Heart left ventricle (tissue), 16 donors: ENCODE results near the gene NACAD. TPM values are rescaled to one million over a fixed set of nuclear protein-coding genes. Genes with fewer than 3 reads are reported as not detected.

Experiments used
- ATAC-seq, 4 donors: fragments of 200-7000 bp; cut with Tn5 transposase; one replicate each; pipeline ENCODE4 v1.9.1; 2020 to 2022; ENCODE audit warnings: moderate library complexity in 4 of 4, mild to moderate bottlenecking in 3 of 4, moderate number of reproducible peaks in 1 of 4
- DNase-seq, 5 donors: peaks; one replicate each; pipeline ENCODE4 v3.0.0-alpha.2; 2020
- H3K27ac ChIP-seq, 12 donors: fragments of 200-600 bp; sonication (generic) in 4 of 12; one replicate each; pipeline versions ENCODE4 v1.5.0 to v1.8.0; 2016 to 2022; ENCODE audit warnings: mild to moderate bottlenecking in 2 of 12
- H3K27me3 ChIP-seq, 9 donors: fragments of 200-600 bp; sonication (generic) in 2 of 9; one replicate each; pipeline versions ENCODE4 v1.5.1 to v1.8.0; 2016 to 2022; ENCODE audit warnings: mild to moderate bottlenecking in 3 of 9
- H3K36me3 ChIP-seq, 9 donors: fragments of 200-600 bp; sonication (generic) in 2 of 9; one replicate each; pipeline versions ENCODE4 v1.5.0 to v1.8.0; 2018 to 2022; ENCODE audit warnings: mild to moderate bottlenecking in 2 of 9
- H3K4me1 ChIP-seq, 12 donors: fragments of 200-600 bp; sonication (generic) in 4 of 12; one replicate each; pipeline versions ENCODE4 v1.5.0 to v1.8.0; 2016 to 2022; ENCODE audit warnings: mild to moderate bottlenecking in 3 of 12
- H3K4me3 ChIP-seq, 12 donors: fragments of 200-600 bp; sonication (generic) in 4 of 12; one replicate each; pipeline versions ENCODE4 v1.5.0 to v1.8.0; 2017 to 2022; ENCODE audit warnings: mild to moderate bottlenecking in 9 of 12, moderate library complexity in 4 of 12
- H3K9me3 ChIP-seq, 12 donors: fragments of 200-600 bp; sonication (generic) in 4 of 12; one replicate each; pipeline versions ENCODE4 v1.5.0 to v1.8.0; 2016 to 2022; ENCODE audit warnings: mild to moderate bottlenecking in 1 of 12
- POLR2A ChIP-seq, 2 donors: fragments of 450-650 bp; IDR thresholded peaks; one replicate each; pipeline ENCODE4 v1.6.1; 2017; ENCODE audit warnings: antibody characterized with exemption in 2 of 2, mild to moderate bottlenecking in 2 of 2, moderate library complexity in 2 of 2
- WGBS, 4 donors: extraction: QIAGEN DNeasy Blood & Tissue Kit in 2 of 4; methylation state at CpG; one replicate each; pipeline versions ENCODE4 v1.1.5 to v1.1.7; 2013 to 2018; 5-methylcytosine and 5-hydroxymethylcytosine counted together
- intact Hi-C, 10 donors: fragments of 100-400 bp; cut with DNase I; formaldehyde crosslinking; loops; one replicate each; pipeline versions ENCODE4 v1.11.1 to v1.14.2; 2022
- polyA plus RNA-seq, 2 donors: library from polyadenylated mRNA; stranded (reverse); fragments of 200-250 nt; gene quantifications; one replicate each; pipeline ENCODE4 v1.2.3, GENCODE V29; 2013
- total RNA-seq, 9 donors: library from RNA; depleted of rRNA in 2 of 9; stranded (reverse); fragments of >200 nt in 2 of 9; fragmentation: NEBNext Ultra II Directional in 3 of 9; extraction: Animal tissue kit (Norgen Biotek cat#: 25700) in 3 of 9; gene quantifications; one replicate each; pipeline versions ENCODE4 v1.1.0 to v1.2.4, GENCODE V29; 2016 to 2023
- TF ChIP-seq, protein P1 (sequence below), 12 donors: fragments of 200-600 bp; sonication (generic) in 4 of 12; IDR thresholded peaks; one replicate each; pipeline versions ENCODE4 v1.5.0 to v1.8.0; 2018 to 2022; ENCODE audit warnings: antibody characterized with exemption in 12 of 12, mild to moderate bottlenecking in 5 of 12
- donor health status: ischemic (EF 13 %, LVEDD 7.1; RV severe dilation, severe dysfunction).
- donor health status: healthy with polysubstance abuse.
- donor health status: DM: no; HTN: yes; CAD: no.
- donor health status: DM: no; HTN: no; CAD: no.
- donor health status: ischemic (EF 25% LVEDD 6.9; RV normal size, moderate dysfunction).
- donor health status: ischemic (EF 25% LVEDD 5.7; RV mildly dilated, moderate dysfunction).
- donor health status: healthy.
- donor health status: DM: yes; HTN: yes; CAD: no.
- donor health status: ischemic (EF 35%, LVEDD 5.7; RV mildly dilated, moderate dysfunction).
- donor health status: nonischemic (EF 11% LVEDD 7.7; RV severe dilation, severe dysfunction).
- donor health status: DM: yes; HTN: yes; CAD: no.
- donor health status: PGD.
- donor health status: ischemic (EF 29% LVEDD 5.4; RV normal size, mild dysfunction).
- donor health status: nonischemic (EF 23%, LVEDD 6.1; RV moderate dilation, normal function).

The NACAD gene
- total and polyA plus RNA-seq, 11 donors: 1.9 to 16.3 (median 5.3) TPM

DNA sequence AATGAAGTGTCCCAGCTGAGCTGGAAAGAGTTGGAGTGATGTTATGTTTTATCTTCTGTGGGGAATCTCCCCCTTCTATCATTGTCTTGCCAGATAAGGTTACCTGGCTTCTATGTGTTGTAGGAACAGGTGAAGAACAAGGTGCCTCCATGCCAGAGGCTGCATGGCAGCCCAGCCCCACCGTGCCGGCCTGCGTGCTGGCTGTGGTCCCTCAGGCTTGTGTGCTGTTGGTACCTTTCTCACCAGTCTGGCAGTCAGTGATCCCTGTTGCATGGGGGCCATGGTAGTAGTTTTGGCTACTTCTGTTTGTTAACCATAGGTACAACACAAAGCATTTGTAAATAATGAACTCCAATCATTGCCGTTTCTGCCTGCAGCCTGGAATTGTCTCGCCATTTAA, 50.9 kb downstream of the NACAD start:
- ATAC-seq (no peak), DNase-seq (no peak)
- 92 to 98% (median 94%) methylated on average over 5 of the region's 5 CpGs for WGBS, 4 donors
- intact Hi-C loops: no loop called here
- Histone ChIP-seq H3K9me3 (no peaks in the 10 kb centered on the region), H3K36me3 (peaks cover 0 to 54% (median 46%) of the 10 kb centered on the region in 9 donors), H3K4me3 (no peak overlapping the region), H3K4me1 (peaks cover 0 to 41% (median 12%) of the 10 kb centered on the region in 12 donors), H3K27ac (no peak overlapping the region), H3K27me3 (no peaks in the 10 kb centered on the region)
- TF ChIP-seq, protein P1, sequence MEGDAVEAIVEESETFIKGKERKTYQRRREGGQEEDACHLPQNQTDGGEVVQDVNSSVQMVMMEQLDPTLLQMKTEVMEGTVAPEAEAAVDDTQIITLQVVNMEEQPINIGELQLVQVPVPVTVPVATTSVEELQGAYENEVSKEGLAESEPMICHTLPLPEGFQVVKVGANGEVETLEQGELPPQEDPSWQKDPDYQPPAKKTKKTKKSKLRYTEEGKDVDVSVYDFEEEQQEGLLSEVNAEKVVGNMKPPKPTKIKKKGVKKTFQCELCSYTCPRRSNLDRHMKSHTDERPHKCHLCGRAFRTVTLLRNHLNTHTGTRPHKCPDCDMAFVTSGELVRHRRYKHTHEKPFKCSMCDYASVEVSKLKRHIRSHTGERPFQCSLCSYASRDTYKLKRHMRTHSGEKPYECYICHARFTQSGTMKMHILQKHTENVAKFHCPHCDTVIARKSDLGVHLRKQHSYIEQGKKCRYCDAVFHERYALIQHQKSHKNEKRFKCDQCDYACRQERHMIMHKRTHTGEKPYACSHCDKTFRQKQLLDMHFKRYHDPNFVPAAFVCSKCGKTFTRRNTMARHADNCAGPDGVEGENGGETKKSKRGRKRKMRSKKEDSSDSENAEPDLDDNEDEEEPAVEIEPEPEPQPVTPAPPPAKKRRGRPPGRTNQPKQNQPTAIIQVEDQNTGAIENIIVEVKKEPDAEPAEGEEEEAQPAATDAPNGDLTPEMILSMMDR (IDR thresholded peaks at IDR 0.05): no peak
- no peak for TF ChIP-seq POLR2A (IDR thresholded peaks at IDR 0.05)

DNA sequence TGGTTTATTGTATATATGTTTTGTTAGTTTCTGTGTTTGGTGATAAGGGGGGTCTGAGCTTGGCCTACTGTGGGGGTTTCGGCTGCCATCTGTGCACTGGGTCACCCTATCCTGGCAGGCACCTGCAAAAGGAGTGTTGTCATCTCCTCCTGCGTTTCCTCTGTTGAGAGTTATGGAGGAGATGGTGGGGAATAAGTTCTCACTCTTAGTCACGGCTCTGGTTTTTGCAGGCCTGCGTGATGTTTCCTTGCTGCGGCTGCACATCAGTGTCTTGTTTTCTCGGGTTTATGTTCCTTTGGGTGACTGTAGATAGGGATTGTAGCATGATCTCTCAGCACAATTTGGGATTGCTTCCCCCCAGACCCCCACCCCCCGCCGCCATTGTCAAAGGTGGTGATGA, 52.0 kb downstream of the NACAD start:
- peaks cover 0 to 45% (median 37%) of the 10 kb centered on the region in 9 donors for H3K36me3 ChIP-seq
- TF ChIP-seq, protein P1 (IDR thresholded peaks at IDR 0.05): no peak
- TF ChIP-seq POLR2A (IDR thresholded peaks at IDR 0.05): no peak
- peaks cover 0 to 51% (median 12%) of the 10 kb centered on the region in 12 donors for H3K4me1 ChIP-seq
- 81 to 89% (median 86%) methylated on average over 8 of the region's 8 CpGs for WGBS, 4 donors
- H3K9me3 ChIP-seq: no peaks in the 10 kb centered on the region
- no peak overlapping the region for H3K4me3 ChIP-seq
- ATAC-seq (no peak), DNase-seq (no peak)
- H3K27ac ChIP-seq: no peak overlapping the region
- intact Hi-C loops: no loop called here
- no peaks in the 10 kb centered on the region for H3K27me3 ChIP-seq

DNA sequence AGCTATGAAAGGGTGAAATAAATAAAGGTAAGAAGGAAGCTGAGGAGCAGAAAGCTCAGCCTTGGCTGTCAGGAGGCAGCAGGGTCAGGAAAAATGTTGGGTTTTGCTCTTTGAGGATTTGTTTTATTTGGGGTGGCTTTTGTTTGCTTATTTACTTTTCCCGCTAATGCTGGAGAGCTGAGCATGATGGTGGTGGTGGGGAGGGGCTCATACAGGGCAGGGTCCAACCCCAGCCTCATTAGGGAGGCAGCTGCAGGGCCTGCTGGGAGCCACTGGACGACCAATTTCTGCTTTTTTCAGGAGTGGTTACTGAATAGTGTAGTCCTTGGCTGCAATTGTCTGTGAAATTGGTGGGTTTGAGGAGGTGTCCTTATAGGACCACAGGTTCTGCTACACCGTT, 52.5 kb downstream of the NACAD start:
- no peak for DNase-seq
- peaks cover 0 to 45% (median 32%) of the 10 kb centered on the region in 9 donors for H3K36me3 ChIP-seq
- H3K27ac ChIP-seq: no peak overlapping the region
- no peak overlapping the region for H3K4me3 ChIP-seq
- TF ChIP-seq POLR2A (IDR thresholded peaks at IDR 0.05): no peak
- TF ChIP-seq, protein P1 (IDR thresholded peaks at IDR 0.05): no peak
- no peaks in the 10 kb centered on the region for H3K27me3 ChIP-seq
- no peaks in the 10 kb centered on the region for H3K9me3 ChIP-seq
- 85 to 89% (median 86%) methylated on average over 3 of the region's 3 CpGs for WGBS, 4 donors
- intact Hi-C loops: no loop called here
- H3K4me1 ChIP-seq: peaks cover 0 to 51% (median 12%) of the 10 kb centered on the region in 12 donors
- no peak for ATAC-seq

DNA sequence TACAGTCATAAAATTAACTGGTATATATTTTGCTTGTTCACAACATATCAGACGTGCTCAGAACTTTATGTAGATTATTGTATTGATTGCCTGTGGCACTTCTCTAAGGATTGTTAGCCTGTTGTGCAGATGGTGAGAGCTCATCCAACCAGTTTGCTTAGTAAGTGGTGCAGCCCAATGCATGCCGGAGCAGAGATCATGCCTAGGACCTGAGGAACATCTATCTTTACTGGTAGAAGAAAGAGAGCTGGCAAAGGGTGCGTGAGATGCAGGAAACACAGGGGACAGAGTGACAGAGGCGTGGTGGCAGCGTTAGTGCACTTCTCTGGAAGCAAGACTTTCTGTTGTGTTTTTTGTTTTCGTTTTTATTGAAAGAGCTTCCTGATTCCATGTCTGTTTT, 52.9 kb downstream of the NACAD start:
- ATAC-seq (no peak), DNase-seq (no peak)
- Histone ChIP-seq H3K4me1 (peaks cover 0 to 51% (median 12%) of the 10 kb centered on the region in 12 donors), H3K36me3 (peaks cover 0 to 41% (median 28%) of the 10 kb centered on the region in 9 donors), H3K9me3 (no peaks in the 10 kb centered on the region), H3K4me3 (no peak overlapping the region), H3K27me3 (no peaks in the 10 kb centered on the region), H3K27ac (no peak overlapping the region)
- 74 to 77% (median 77%) methylated on average over 6 of the region's 6 CpGs for WGBS, 4 donors
- TF ChIP-seq POLR2A (IDR thresholded peaks at IDR 0.05): no peak
- TF ChIP-seq, protein P1 (IDR thresholded peaks at IDR 0.05): no peak
- intact Hi-C loops: no loop called here
